Testis (tissue), 2 donors: ENCODE measurements around the gene PRKCZ.

Source experiments
- POLR2A ChIP-seq: fragments of 450-650 bp; IDR thresholded peaks from one replicate; pipeline ENCODE4 v1.6.1; 2017; ENCODE audit warnings: antibody characterized with exemption, mild to moderate bottlenecking, moderate library complexity
- TF ChIP-seq, protein P1 (sequence below), 3 experiments: fragments of 450-650 bp in 2 of 3; fragments of 200-600 bp in 1 of 3; sonication (generic) in 1 of 3; IDR thresholded peaks; one replicate each; pipeline ENCODE4 v1.5.1; 2016 to 2019; ENCODE audit warnings: antibody characterized with exemption in 3 of 3, mild to moderate bottlenecking in 2 of 3, moderate library complexity in 1 of 3

DNA sequence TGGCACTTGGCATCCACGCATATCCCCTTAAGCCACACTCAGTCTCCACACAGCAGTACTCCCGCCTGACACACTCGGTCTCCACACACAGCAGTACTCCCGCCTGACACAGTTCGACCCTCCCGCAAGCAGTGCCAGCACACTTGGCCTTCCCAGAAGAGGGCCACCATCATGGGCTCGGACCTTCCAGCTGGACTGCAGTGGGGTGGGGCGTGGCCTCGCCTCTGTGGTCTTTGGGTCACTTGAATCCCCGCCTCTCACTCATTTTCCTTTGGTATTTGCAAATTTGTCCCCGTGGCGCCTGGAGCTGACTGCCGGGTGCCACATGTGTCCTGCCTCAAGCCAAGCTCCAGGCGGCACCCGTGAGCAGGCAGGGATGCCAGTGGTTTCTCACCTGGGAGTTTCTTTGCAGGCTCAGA lies 80.7 kb downstream of the PRKCZ start:
- TF ChIP-seq, protein P1, sequence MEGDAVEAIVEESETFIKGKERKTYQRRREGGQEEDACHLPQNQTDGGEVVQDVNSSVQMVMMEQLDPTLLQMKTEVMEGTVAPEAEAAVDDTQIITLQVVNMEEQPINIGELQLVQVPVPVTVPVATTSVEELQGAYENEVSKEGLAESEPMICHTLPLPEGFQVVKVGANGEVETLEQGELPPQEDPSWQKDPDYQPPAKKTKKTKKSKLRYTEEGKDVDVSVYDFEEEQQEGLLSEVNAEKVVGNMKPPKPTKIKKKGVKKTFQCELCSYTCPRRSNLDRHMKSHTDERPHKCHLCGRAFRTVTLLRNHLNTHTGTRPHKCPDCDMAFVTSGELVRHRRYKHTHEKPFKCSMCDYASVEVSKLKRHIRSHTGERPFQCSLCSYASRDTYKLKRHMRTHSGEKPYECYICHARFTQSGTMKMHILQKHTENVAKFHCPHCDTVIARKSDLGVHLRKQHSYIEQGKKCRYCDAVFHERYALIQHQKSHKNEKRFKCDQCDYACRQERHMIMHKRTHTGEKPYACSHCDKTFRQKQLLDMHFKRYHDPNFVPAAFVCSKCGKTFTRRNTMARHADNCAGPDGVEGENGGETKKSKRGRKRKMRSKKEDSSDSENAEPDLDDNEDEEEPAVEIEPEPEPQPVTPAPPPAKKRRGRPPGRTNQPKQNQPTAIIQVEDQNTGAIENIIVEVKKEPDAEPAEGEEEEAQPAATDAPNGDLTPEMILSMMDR (IDR thresholded peaks at IDR 0.05): no peak
- no peak for TF ChIP-seq POLR2A
